HepG2 (cell line): Measurements from ENCODE around the gene VARS2. TPM values are rescaled to one million over a fixed set of nuclear protein-coding genes. Genes with fewer than 3 reads are reported as not detected.
"Not testable (repeated sequence)": the region's sequence is repeated elsewhere in the genome, so short reads cannot be mapped to it uniquely, and the experiment has no call there.

Experiments used
- ATAC-seq: fragments of 200-7000 bp; cut with Tn5 transposase; 3 replicates; pipeline ENCODE4 v1.9.1; 2020; ENCODE audit warnings: mild to moderate bottlenecking, moderate library complexity
- BruUV-seq: library from RNA; stranded (reverse); fragments of 400-500 nt; replicated peaks from 2 replicates; lab custom pipeline; 2021; lab: Mats Ljungman, UMichigan
- CTCF ChIA-PET: fragments of 300-600 bp; formaldehyde crosslinking; extraction: SDS; loops from one replicate; lab custom pipeline; 2021; ENCODE audit warnings: low total read pairs, inconsistent platforms, low intra/inter-chr PET ratio; lab: Yijun Ruan, JAX
- POLR2A ChIA-PET: fragments of 350-600 bp; sonication (Branson Sonifier 250); formaldehyde crosslinking; loops from one replicate; lab custom pipeline; 2020; ENCODE audit warnings: antibody characterized with exemption, inconsistent platforms; lab: Yijun Ruan, JAX
- DNase-seq: peaks from one replicate; pipeline ENCODE4 v3.0.0-alpha.2; 2015; ENCODE audit warnings: low spot score
- FAIRE-seq: peaks from 3 replicates; lab custom pipeline; 2011; peaks lifted over from hg19 to GRCh38; lab: Jason Lieb, UNC
- H2AFZ ChIP-seq: one replicate; pipeline ENCODE4 v1.6.1; 2011; ENCODE audit warnings: low read length, inconsistent platforms
- H3K27ac ChIP-seq: fragments of 300-600 bp; 3 replicates; pipeline ENCODE4 v1.8.0; 2011; ENCODE audit warnings: mixed run types, mild to moderate bottlenecking, mixed read lengths, low read length, inconsistent platforms; ENCODE audit not compliant: insufficient read depth; ENCODE audit errors: extremely low read length
- H3K27me3 ChIP-seq, 2 experiments: fragments of 200-600 bp in 1 of 2; 2 replicates in 1 of 2; 3 replicates in 1 of 2; pipeline versions ENCODE4 v1.6.0 to v1.8.0; 2011; ENCODE audit warnings: low read length in 2 of 2, mild to moderate bottlenecking in 2 of 2, moderate library complexity in 2 of 2, inconsistent platforms in 1 of 2; ENCODE audit not compliant: insufficient read depth in 2 of 2, control insufficient read depth in 1 of 2
- H3K36me3 ChIP-seq, 2 experiments: fragments of 200-600 bp in 1 of 2; replicated peaks in 1 of 2; 2 replicates in 1 of 2; 3 replicates in 1 of 2; pipeline versions ENCODE4 v1.5.1 to v1.8.0; 2011; ENCODE audit warnings: low read length in 2 of 2, inconsistent platforms in 1 of 2; ENCODE audit not compliant: insufficient read depth in 2 of 2, control insufficient read depth in 1 of 2
- H3K4me1 ChIP-seq: 2 replicates; pipeline ENCODE4 v1.5.1; 2012; ENCODE audit warnings: low read length, inconsistent platforms; ENCODE audit not compliant: insufficient read depth
- H3K4me2 ChIP-seq: 2 replicates; pipeline ENCODE4 v1.6.0; 2011; ENCODE audit warnings: low read depth, low read length, inconsistent platforms
- H3K4me3 ChIP-seq, 3 experiments: fragments of 200-600 bp in 1 of 3; sonication (generic), shearing (Covaris generic) in 1 of 3; replicated peaks in 1 of 3; 2 replicates each; pipeline ENCODE4 v1.5.1; 2011 to 2016; ENCODE audit warnings: low read length in 3 of 3, inconsistent platforms in 2 of 3, low read depth in 2 of 3, mild to moderate bottlenecking in 2 of 3, control low read depth in 1 of 3, mixed read lengths in 1 of 3; ENCODE audit not compliant: insufficient read depth in 1 of 3
- H3K79me2 ChIP-seq: one replicate; pipeline ENCODE4 v1.6.1; 2011; ENCODE audit warnings: low read length, inconsistent platforms; ENCODE audit not compliant: insufficient read depth
- H3K9ac ChIP-seq: 2 replicates; pipeline ENCODE4 v1.6.0; 2011; ENCODE audit warnings: mild to moderate bottlenecking, low read depth, low read length, inconsistent platforms; ENCODE audit not compliant: insufficient read depth
- H3K9me3 ChIP-seq: 2 replicates; pipeline ENCODE4 v1.5.1; 2012; ENCODE audit warnings: mild to moderate bottlenecking, low read length
- H4K20me1 ChIP-seq: 2 replicates; pipeline ENCODE4 v1.6.0; 2011; ENCODE audit warnings: inconsistent platforms, mild to moderate bottlenecking, low read length, moderate library complexity; ENCODE audit not compliant: insufficient read depth
- CHD4 ChIP-seq: fragments of 200-600 bp; sonication (generic); IDR thresholded peaks from 2 replicates; pipeline ENCODE4 v1.7.0; 2017; ENCODE audit warnings: mild to moderate bottlenecking, low read length, borderline replicate concordance
- CREB1 ChIP-seq, 2 experiments: fragments of 450-650 bp in 1 of 2; IDR thresholded peaks; 2 replicates each; pipeline ENCODE4 v1.6.1; 2016 to 2017; ENCODE audit warnings: control low read depth in 1 of 2, mild to moderate bottlenecking in 1 of 2, missing compliant biosample characterization in 1 of 2, missing genetic modification characterization in 1 of 2
- ETV6 ChIP-seq: sonication (generic); formaldehyde crosslinking; conservative IDR thresholded peaks from 2 replicates; pipeline ENCODE4 v1.4.0; 2020; ENCODE audit warnings: missing genetic modification reagents
- KDM5B ChIP-seq: sonication (generic); formaldehyde crosslinking; IDR thresholded peaks from 2 replicates; pipeline ENCODE4 v1.4.0; 2020; ENCODE audit warnings: missing genetic modification reagents, mild to moderate bottlenecking, borderline replicate concordance
- MYNN ChIP-seq: sonication (generic); formaldehyde crosslinking; IDR thresholded peaks from 2 replicates; pipeline ENCODE4 v1.4.0; 2020; ENCODE audit warnings: mild to moderate bottlenecking, low read depth, missing genetic modification reagents
- WGBS: methylation state at CpG from one replicate; pipeline ENCODE4 v1.1.6; 2017; ENCODE audit warnings: low lambda C conversion rate; 5-methylcytosine and 5-hydroxymethylcytosine counted together
- in situ Hi-C: cut with HindIII; loops from 2 replicates; pipeline ENCODE4 v1.10.0; 2017; ENCODE audit warnings: low pct_unique_long_range_greater_than_20kb; ENCODE audit not compliant: extremely low pct_ligation_motif_present
- intact Hi-C: fragments of 100-400 bp; cut with micrococcal nuclease; formaldehyde crosslinking; loops from one replicate; pipeline ENCODE4 v1.10.0; 2022; ENCODE audit not compliant: unreplicated experiment
- polyA plus RNA-seq, 8 experiments: library from polyadenylated mRNA; depleted of rRNA in 3 of 8; stranded (reverse) in 7 of 8; unstranded in 1 of 8; fragments of >200 nt; fragmentation: Illumina TruSeq in 4 of 8; extraction: Trizol in 4 of 8; gene quantifications; 2 replicates each; pipeline versions ENCODE4 v1.2.1 to v1.2.3, GENCODE V29; 2011 to 2016; ENCODE audit warnings: low read depth in 4 of 8, missing spikeins in 1 of 8, mixed read lengths in 1 of 8; ENCODE audit not compliant: insufficient read depth in 1 of 8
- total RNA-seq, 5 experiments: library from RNA; depleted of rRNA; stranded (reverse); fragments of >200 nt; fragmentation: Illumina TruSeq; extraction: Trizol; gene quantifications; 2 replicates each; pipeline ENCODE4 v1.2.3, GENCODE V29; 2016; ENCODE audit warnings: low read depth in 1 of 5
- TF ChIP-seq, protein P1 (sequence below): sonication (generic); formaldehyde crosslinking; IDR thresholded peaks from 2 replicates; pipeline ENCODE4 v1.8.0; 2022; ENCODE audit warnings: mild to moderate bottlenecking, missing genetic modification reagents
- TF ChIP-seq, protein P2 (sequence below): sonication (generic); formaldehyde crosslinking; IDR thresholded peaks from 2 replicates; pipeline ENCODE4 v1.5.0; 2020; ENCODE audit warnings: missing genetic modification reagents
- TF ChIP-seq, protein P3 (sequence below): sonication (generic); formaldehyde crosslinking; IDR thresholded peaks from 2 replicates; pipeline ENCODE4 v1.4.0; 2020; ENCODE audit warnings: missing genetic modification reagents; ENCODE audit errors: not compliant biosample characterization
- TF ChIP-seq, protein P4 (sequence below): sonication (generic); formaldehyde crosslinking; IDR thresholded peaks from 2 replicates; pipeline ENCODE4 v1.4.0; 2020; ENCODE audit warnings: missing genetic modification reagents

Gene VARS2
- total and polyA plus RNA-seq, 2 of the 13 experiments (the other 11 are each of a cell fraction or from before 2014, with no cell fraction given), result 61.8 to 71.8 TPM

DNA sequence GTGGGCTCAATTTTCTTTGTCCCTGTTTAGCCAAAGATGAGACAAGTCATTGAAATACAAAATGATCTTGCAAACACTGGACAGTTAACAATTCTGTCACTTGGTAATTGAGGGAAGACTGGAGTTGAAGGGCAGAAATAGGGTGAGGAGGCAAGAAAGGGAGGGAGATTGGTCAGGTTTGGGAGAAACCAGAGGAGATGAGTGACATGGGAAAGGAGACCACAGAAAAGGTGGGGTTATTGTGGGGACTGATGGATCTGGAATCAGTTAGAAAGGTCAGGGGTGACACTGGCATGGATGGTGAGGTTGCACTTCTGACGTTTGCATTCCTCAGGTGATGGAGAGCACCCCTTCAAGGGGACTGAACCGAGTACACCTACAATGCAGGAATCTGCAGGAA lies 5.3 kb upstream of the VARS2 start (continued):
- TF ChIP-seq, protein P1, sequence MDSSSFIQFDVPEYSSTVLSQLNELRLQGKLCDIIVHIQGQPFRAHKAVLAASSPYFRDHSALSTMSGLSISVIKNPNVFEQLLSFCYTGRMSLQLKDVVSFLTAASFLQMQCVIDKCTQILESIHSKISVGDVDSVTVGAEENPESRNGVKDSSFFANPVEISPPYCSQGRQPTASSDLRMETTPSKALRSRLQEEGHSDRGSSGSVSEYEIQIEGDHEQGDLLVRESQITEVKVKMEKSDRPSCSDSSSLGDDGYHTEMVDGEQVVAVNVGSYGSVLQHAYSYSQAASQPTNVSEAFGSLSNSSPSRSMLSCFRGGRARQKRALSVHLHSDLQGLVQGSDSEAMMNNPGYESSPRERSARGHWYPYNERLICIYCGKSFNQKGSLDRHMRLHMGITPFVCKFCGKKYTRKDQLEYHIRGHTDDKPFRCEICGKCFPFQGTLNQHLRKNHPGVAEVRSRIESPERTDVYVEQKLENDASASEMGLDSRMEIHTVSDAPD (CRISPR knock-in tag), result no peak
- TF ChIP-seq CREB1 (IDR thresholded peaks at IDR 0.05) (no peak), CREB1 (CRISPR knock-in tag; IDR thresholded peaks at IDR 0.05) (no peak), KDM5B (CRISPR knock-in tag) (no peak), CHD4 (no peak), MYNN (CRISPR knock-in tag) (no peak), ETV6 (CRISPR knock-in tag) (no peak)
- TF ChIP-seq, protein P2, sequence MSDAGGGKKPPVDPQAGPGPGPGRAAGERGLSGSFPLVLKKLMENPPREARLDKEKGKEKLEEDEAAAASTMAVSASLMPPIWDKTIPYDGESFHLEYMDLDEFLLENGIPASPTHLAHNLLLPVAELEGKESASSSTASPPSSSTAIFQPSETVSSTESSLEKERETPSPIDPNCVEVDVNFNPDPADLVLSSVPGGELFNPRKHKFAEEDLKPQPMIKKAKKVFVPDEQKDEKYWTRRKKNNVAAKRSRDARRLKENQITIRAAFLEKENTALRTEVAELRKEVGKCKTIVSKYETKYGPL (CRISPR knock-in tag), result no peak
- TF ChIP-seq, protein P3, sequence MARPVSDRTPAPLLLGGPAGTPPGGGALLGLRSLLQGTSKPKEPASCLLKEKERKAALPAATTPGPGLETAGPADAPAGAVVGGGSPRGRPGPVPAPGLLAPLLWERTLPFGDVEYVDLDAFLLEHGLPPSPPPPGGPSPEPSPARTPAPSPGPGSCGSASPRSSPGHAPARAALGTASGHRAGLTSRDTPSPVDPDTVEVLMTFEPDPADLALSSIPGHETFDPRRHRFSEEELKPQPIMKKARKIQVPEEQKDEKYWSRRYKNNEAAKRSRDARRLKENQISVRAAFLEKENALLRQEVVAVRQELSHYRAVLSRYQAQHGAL (CRISPR knock-in tag), result no peak
- TF ChIP-seq, protein P4, sequence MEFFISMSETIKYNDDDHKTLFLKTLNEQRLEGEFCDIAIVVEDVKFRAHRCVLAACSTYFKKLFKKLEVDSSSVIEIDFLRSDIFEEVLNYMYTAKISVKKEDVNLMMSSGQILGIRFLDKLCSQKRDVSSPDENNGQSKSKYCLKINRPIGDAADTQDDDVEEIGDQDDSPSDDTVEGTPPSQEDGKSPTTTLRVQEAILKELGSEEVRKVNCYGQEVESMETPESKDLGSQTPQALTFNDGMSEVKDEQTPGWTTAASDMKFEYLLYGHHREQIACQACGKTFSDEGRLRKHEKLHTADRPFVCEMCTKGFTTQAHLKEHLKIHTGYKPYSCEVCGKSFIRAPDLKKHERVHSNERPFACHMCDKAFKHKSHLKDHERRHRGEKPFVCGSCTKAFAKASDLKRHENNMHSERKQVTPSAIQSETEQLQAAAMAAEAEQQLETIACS, result no peak
- TF ChIP-seq, all 625 proteins: peak for 0

DNA sequence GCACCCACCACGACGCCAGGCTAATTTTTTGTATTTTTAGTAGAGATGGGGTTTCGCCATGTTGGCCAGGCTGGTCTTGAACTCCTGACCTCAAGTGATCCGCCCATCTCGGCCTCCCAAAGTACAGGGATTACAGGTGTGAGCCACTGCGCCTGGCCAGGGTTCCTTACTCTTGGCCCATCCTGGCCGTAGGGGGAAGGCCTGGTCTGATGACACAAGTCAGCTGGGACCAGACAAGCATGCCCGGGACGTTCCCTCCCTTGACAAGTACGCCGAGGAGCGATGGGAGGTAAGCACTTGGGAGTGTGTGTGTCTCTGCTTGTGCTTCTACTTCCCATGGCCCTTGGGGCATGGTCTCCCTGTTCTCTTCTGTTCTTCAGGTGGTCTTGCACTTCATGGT lies 3.6 kb upstream of the VARS2 start:
- H3K4me1 ChIP-seq, result peaks cover 51% of the 10 kb centered on the region
- H2AFZ ChIP-seq, DNase-seq, H3K27me3 ChIP-seq, BruUV-seq, H3K9ac ChIP-seq, POLR2A ChIA-PET, FAIRE-seq, H3K9me3 ChIP-seq, CTCF ChIA-PET, H4K20me1 ChIP-seq, intact Hi-C loops, H3K27ac ChIP-seq, in situ Hi-C loops, H3K4me2 ChIP-seq, ATAC-seq, H3K4me3 ChIP-seq: not testable (repeated sequence)
- 97% methylated on average over 12 of the region's 12 CpGs for WGBS
- H3K79me2 ChIP-seq, result peaks cover 25% of the 10 kb centered on the region
- H3K36me3 ChIP-seq, result peaks cover 4 to 26% of the 10 kb centered on the region in 2 experiments; a peak in 4 of 5 replicates
